GM18508 (cell line): Measurements from ENCODE around the gene FBXO17.

Experiments
- ATAC-seq: cut with Tn5 transposase; IDR thresholded peaks from one replicate; pipeline ENCODE4 v1.9.1; 2021; ENCODE audit warnings: moderate number of reproducible peaks; ENCODE audit not compliant: insufficient read depth, unreplicated experiment

Gene FBXO17

GRCh38 chr19:38920602-38921419 is 54.7 kb downstream of the FBXO17 start:
- no peak for ATAC-seq

- ATAC-seq: no peak
Measured at GRCh38 chr19:38919837-38920601, 55.5 kb downstream of the FBXO17 start.

GRCh38 chr19:38918526-38918925 is 57.0 kb downstream of the FBXO17 start:
- ATAC-seq: no peak

GRCh38 chr19:38917921-38918491 is 57.5 kb downstream of the FBXO17 start:
- no peak for ATAC-seq

GRCh38 chr19:38917516-38917915 is 58.0 kb downstream of the FBXO17 start:
- no peak for ATAC-seq

GRCh38 chr19:38915329-38916321 is 59.9 kb downstream of the FBXO17 start:
- ATAC-seq: no peak

GRCh38 chr19:38913958-38914357 is 61.6 kb downstream of the FBXO17 start:
- no peak for ATAC-seq

- ATAC-seq: no peak
Measured at GRCh38 chr19:38912600-38913514, 62.7 kb downstream of the FBXO17 start.

GRCh38 chr19:38911388-38912001 is 64.0 kb downstream of the FBXO17 start:
- ATAC-seq: no peak

GRCh38 chr19:38910488-38910887 is 65.1 kb downstream of the FBXO17 start:
- no peak for ATAC-seq

- no peak for ATAC-seq
Measured at GRCh38 chr19:38908911-38909310, 66.6 kb downstream of the FBXO17 start.

- no peak for ATAC-seq
Measured at GRCh38 chr19:38907670-38908069, 67.9 kb downstream of the FBXO17 start.

GRCh38 chr19:38907227-38907626 is 68.3 kb downstream of the FBXO17 start:
- ATAC-seq: no peak

GRCh38 chr19:38905620-38906019 is 69.9 kb downstream of the FBXO17 start:
- ATAC-seq: no peak

GRCh38 chr19:38904581-38905539 is 70.7 kb downstream of the FBXO17 start:
- no peak for ATAC-seq

GRCh38 chr19:38901683-38902082 is 73.9 kb downstream of the FBXO17 start:
- ATAC-seq: no peak

GRCh38 chr19:38900743-38901190 is 74.8 kb downstream of the FBXO17 start:
- no peak for ATAC-seq
